Panc1 (cell line): ENCODE data around the gene VAMP5.
A peak's percentile ranks its signal among the peaks of the same experiment; 100 is the strongest.

Experiments
- CTCF ChIP-seq: fragments of 450-650 bp; IDR thresholded peaks from 2 replicates; pipeline ENCODE4 v1.5.1; 2017; ENCODE audit warnings: mild to moderate bottlenecking
- POLR2AphosphoS5 ChIP-seq: IDR thresholded peaks from 2 replicates; pipeline ENCODE4 v1.6.1; 2012; ENCODE audit warnings: mild to moderate bottlenecking, low read depth, low read length, moderate library complexity
- REST ChIP-seq, 2 experiments: IDR thresholded peaks; 2 replicates each; pipeline ENCODE4 v1.6.1; 2011 to 2012; ENCODE audit warnings: low read depth in 2 of 2, control low read depth in 1 of 2, low read length in 1 of 2, mild to moderate bottlenecking in 1 of 2, moderate library complexity in 1 of 2; ENCODE audit not compliant: insufficient read depth in 1 of 2
- TCF7L2 ChIP-seq: IDR thresholded peaks from 2 replicates; pipeline ENCODE4 v1.6.1; 2011; ENCODE audit warnings: mild to moderate bottlenecking, low read depth, low read length, inconsistent platforms

- TF ChIP-seq CTCF (no peak), POLR2AphosphoS5 (peak; percentile 92), REST (IDR thresholded peaks at IDR 0.05; ENCODE audit: insufficient read depth in 1 of 2, low read depth in 2 of 2, low read length in 1 of 2) (no peak), TCF7L2 (no peak)
These were observed 11.2 kb downstream of the VAMP5 start, which contains the start of gene RNF181 for GRCh38 chr2:85595301-85596025.
